WERI-Rb-1 (cell line): ENCODE data around the gene GRID1.
"Not testable (repeated sequence)": the region's sequence is repeated elsewhere in the genome, so short reads cannot be mapped to it uniquely, and the experiment has no call there.

Experiments used
- DNase-seq: peaks from one replicate; pipeline ENCODE4 v3.0.0-alpha.2; 2020
- H3K27ac ChIP-seq: fragments of 250-450 bp; sonication (Bioruptor Pico); 2 replicates; pipeline ENCODE4 v1.5.1; 2020; ENCODE audit warnings: mild to moderate bottlenecking, moderate library complexity
- H3K27me3 ChIP-seq: fragments of 250-450 bp; sonication (Bioruptor Pico); 2 replicates; pipeline ENCODE4 v1.5.1; 2021; ENCODE audit warnings: mild to moderate bottlenecking, low read depth, moderate library complexity; ENCODE audit not compliant: insufficient read depth, severe bottlenecking
- H3K36me3 ChIP-seq: fragments of 250-450 bp; sonication (Bioruptor Pico); 2 replicates; pipeline ENCODE4 v1.5.1; 2020; ENCODE audit warnings: mild to moderate bottlenecking, moderate library complexity
- H3K4me3 ChIP-seq: 2 replicates; pipeline ENCODE4 v1.5.1; 2011; ENCODE audit warnings: low read depth, mild to moderate bottlenecking, control low read depth, low read length
- H3K9me3 ChIP-seq: fragments of 250-450 bp; sonication (Bioruptor Pico); 2 replicates; pipeline ENCODE4 v1.5.1; 2021; ENCODE audit warnings: mild to moderate bottlenecking, moderate library complexity; ENCODE audit not compliant: severe bottlenecking
- TF ChIP-seq, protein P1 (sequence below): IDR thresholded peaks from 2 replicates; pipeline ENCODE4 v1.5.1; 2011; ENCODE audit warnings: low read depth, mild to moderate bottlenecking, control low read depth, inconsistent platforms, low read length

GRID1 gene

GRCh38 chr10:86390337-86391120 lies 23.9 kb upstream of the GRID1 start:
- TF ChIP-seq, protein P1, sequence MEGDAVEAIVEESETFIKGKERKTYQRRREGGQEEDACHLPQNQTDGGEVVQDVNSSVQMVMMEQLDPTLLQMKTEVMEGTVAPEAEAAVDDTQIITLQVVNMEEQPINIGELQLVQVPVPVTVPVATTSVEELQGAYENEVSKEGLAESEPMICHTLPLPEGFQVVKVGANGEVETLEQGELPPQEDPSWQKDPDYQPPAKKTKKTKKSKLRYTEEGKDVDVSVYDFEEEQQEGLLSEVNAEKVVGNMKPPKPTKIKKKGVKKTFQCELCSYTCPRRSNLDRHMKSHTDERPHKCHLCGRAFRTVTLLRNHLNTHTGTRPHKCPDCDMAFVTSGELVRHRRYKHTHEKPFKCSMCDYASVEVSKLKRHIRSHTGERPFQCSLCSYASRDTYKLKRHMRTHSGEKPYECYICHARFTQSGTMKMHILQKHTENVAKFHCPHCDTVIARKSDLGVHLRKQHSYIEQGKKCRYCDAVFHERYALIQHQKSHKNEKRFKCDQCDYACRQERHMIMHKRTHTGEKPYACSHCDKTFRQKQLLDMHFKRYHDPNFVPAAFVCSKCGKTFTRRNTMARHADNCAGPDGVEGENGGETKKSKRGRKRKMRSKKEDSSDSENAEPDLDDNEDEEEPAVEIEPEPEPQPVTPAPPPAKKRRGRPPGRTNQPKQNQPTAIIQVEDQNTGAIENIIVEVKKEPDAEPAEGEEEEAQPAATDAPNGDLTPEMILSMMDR = no peak
- H3K36me3 ChIP-seq = no peaks in the 10 kb centered on the region
- DNase-seq = no peak
- H3K4me3 ChIP-seq = no peak overlapping the region
- H3K27ac ChIP-seq = peak overlapping the region; percentile 21
- no peaks in the 10 kb centered on the region for H3K27me3 ChIP-seq
- H3K9me3 ChIP-seq = no peaks in the 10 kb centered on the region

DNA sequence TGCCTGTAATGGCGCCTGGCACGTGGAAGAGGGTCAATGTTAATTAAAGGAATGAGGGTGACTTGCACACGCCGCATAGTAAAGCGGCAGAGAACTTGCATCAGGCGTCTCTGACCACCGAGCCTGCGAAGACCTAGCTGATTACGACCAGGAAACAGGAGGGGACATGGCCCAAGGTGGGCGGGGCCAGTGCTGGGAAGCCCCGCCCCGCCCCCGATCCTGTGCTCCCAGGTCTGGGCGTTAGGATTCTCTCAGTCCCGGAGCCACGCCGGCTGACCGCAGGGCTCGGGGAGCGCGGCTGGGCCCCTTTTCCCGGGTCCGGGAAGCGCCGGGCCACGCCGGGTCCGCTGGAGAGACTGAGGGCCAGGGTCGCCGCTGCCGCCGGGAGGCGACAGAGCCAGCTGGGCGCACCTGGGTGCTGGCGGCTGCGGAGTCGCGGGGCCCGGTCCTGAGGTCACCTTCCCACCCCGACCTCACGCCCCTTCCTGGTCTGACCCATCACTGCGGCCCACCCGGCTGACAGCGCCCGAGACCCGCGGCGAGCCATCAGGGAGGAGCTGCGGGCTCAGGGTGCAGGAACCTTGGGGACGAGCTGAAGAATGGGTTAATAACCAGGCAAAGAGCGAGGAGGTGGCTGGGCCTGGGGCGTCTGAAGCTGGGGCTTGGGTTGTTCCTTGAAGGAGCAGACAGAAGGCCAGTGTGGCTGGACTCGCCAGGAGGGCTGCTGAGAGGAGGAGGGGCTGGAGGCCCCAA lies 23.0 kb upstream of the GRID1 start:
- Histone ChIP-seq H3K9me3 (no peaks in the 10 kb centered on the region), H3K36me3 (no peaks in the 10 kb centered on the region), H3K27me3 (no peaks in the 10 kb centered on the region), H3K27ac (peak overlapping the region; percentile 21; the same call in 1 of the 2 replicates), H3K4me3 (no peak overlapping the region)
- DNase-seq = no peak
- TF ChIP-seq, protein P1 = no peak

- H3K9me3 ChIP-seq, H3K27me3 ChIP-seq, DNase-seq, H3K36me3 ChIP-seq, H3K27ac ChIP-seq, H3K4me3 ChIP-seq: not testable (repeated sequence)
Observed at GRCh38 chr10:86389109-86389440, 22.5 kb upstream of the GRID1 start.

DNA sequence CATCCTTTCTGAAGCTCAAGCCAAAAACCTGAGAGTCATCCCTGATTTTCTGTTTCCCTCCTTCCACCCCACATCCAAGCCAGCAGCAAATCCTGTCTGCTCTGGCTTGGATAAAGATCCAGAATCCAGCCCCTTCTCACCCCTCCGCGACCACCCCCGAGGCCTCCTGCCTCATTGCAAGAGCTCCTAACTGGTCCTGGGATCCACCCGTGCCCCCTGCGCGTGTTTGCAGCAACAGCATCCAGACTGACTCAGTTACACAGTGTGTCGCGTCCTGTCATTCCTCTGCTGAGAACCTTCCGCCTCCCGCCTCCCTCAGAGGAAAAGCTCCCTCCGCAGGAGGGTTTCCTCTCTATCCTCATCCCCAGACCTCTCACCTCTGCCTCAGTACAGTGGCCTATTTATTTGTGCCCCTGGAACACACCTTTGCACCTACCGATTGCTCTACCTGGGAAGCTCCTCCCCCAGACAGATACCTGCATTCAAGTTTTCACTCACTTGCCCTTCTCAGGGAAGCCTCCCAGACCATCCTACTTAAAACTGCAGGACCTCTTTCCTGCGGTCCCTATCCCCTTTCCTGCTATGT lies 21.6 kb upstream of the GRID1 start:
- TF ChIP-seq, protein P1 = no peak
- Histone ChIP-seq H3K36me3 (no peaks in the 10 kb centered on the region), H3K9me3 (no peaks in the 10 kb centered on the region), H3K27ac (no peak overlapping the region), H3K4me3 (no peak overlapping the region), H3K27me3 (no peaks in the 10 kb centered on the region)
- no peak for DNase-seq

DNA sequence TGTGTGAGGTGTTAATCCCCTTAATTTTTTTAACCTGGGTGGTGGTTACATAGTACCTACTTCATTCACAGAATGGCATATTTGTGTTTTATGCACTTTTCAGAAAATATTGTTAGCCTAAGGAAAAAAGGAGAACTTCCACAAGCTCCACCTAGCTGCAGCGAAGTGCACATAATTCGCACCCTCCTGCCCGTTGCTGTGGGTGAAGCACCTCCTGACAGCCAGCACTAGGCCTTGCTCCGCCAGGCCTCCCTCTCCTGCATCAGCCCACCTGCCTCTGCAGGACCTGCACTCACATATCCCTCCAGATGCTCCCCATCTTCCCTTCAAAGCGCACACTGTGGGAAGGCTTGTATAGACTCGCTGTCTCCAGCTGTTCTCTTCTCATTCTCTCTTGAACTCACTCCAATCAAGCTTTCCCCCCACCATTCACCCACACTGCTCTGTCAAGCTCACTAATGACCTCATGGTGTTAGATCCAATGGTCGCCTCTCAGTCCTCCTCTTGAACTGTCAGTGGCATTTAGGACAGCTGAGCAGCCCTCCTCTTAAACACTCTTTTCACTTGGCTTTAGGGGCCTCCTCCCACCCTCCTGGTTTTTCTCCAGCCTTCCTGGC lies 20.7 kb upstream of the GRID1 start:
- DNase-seq = no peak
- TF ChIP-seq, protein P1 = peak; percentile 18; the same call in 1 of the 2 replicates
- no peaks in the 10 kb centered on the region for H3K9me3 ChIP-seq
- H3K36me3 ChIP-seq = no peaks in the 10 kb centered on the region
- no peak overlapping the region for H3K27ac ChIP-seq
- H3K27me3 ChIP-seq = no peaks in the 10 kb centered on the region
- no peak overlapping the region for H3K4me3 ChIP-seq

DNA sequence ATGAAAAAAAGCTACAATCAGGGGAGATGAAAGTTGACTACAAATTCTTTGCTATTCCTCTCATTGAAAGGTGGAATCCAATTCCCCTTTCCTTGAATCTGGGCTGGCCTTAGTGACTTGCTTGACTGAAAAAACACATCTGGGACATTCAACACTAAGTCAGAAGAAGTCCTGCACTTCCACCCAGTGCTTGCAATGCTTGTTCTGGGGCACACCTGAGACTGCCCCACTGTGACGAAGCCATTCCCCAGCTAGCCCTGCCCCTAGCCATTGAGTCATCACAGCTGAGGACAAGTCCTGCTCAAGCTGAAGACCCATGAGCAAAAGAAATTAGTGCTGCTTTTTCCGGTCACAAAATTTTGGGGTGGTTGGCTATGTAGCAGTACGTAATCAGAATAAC lies 19.2 kb upstream of the GRID1 start:
- no peaks in the 10 kb centered on the region for H3K9me3 ChIP-seq
- TF ChIP-seq, protein P1 = no peak
- no peaks in the 10 kb centered on the region for H3K27me3 ChIP-seq
- DNase-seq = no peak
- no peaks in the 10 kb centered on the region for H3K36me3 ChIP-seq
- no peak overlapping the region for H3K27ac ChIP-seq
- no peak overlapping the region for H3K4me3 ChIP-seq
